ENCODE data around the gene A1CF.
"Not testable (repeated sequence)": the region's sequence is repeated elsewhere in the genome, so short reads cannot be mapped to it uniquely, and the experiment has no call there.

Gene A1CF

DNA sequence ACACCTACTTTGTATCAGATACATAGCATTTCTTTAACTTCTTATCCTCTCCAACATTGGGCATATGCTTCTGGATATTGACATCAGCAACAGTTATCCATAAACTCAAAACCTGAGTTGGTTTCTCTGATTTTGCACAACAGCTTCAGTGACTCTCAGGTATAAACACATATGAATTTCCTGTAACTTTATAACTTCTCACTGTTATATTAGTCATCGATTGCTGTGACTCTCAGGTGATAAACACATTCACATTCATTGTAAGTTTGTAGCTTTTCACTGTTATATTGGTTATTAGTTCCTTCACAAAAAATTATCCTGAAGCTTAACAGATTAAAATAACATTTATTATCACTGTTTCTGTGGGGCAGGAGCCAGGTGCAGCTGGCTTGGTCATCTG, 88.7 kb downstream of the A1CF start:
- no peak overlapping the region for H3K27ac Mint-ChIP-seq
- H3K9me3 Mint-ChIP-seq, result peaks cover 14% of the 10 kb centered on the region
- H3K4me1 Mint-ChIP-seq (ENCODE audit: low read depth), result no peaks in the 10 kb centered on the region
- H3K36me3 Mint-ChIP-seq (ENCODE audit: low read depth), result no peaks in the 10 kb centered on the region
- H3K4me3 Mint-ChIP-seq, result no peak overlapping the region
- no peaks in the 10 kb centered on the region for H3K27me3 Mint-ChIP-seq
- intact Hi-C loops (cut with micrococcal nuclease), result no loop called here

DNA sequence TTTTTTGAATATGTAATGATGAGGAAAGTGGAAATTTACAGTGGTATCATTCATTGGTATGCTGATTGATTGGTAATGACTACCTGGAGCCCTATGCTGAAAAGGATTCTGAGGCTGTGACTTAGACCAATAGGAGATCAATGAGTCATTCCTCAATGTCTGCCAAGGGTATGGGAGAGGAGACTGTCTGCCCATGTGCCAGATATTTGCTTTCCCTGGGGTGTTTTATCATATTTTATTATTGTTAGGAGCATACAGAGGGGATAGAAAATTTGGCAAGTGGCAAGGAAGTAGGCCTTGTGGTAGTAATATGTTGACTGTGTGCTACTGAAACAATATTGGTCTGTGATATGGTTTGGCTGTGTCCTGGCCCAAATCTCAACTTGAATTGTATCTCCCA, 90.9 kb downstream of the A1CF start:
- intact Hi-C loops (cut with micrococcal nuclease), result no loop called here
- Mint-ChIP-seq H3K36me3 (ENCODE audit: low read depth) (no peaks in the 10 kb centered on the region), H3K4me3 (no peak overlapping the region), H3K27me3 (no peaks in the 10 kb centered on the region), H3K9me3 (peaks cover 14% of the 10 kb centered on the region), H3K4me1 (ENCODE audit: low read depth) (no peaks in the 10 kb centered on the region), H3K27ac (no peak overlapping the region)

DNA sequence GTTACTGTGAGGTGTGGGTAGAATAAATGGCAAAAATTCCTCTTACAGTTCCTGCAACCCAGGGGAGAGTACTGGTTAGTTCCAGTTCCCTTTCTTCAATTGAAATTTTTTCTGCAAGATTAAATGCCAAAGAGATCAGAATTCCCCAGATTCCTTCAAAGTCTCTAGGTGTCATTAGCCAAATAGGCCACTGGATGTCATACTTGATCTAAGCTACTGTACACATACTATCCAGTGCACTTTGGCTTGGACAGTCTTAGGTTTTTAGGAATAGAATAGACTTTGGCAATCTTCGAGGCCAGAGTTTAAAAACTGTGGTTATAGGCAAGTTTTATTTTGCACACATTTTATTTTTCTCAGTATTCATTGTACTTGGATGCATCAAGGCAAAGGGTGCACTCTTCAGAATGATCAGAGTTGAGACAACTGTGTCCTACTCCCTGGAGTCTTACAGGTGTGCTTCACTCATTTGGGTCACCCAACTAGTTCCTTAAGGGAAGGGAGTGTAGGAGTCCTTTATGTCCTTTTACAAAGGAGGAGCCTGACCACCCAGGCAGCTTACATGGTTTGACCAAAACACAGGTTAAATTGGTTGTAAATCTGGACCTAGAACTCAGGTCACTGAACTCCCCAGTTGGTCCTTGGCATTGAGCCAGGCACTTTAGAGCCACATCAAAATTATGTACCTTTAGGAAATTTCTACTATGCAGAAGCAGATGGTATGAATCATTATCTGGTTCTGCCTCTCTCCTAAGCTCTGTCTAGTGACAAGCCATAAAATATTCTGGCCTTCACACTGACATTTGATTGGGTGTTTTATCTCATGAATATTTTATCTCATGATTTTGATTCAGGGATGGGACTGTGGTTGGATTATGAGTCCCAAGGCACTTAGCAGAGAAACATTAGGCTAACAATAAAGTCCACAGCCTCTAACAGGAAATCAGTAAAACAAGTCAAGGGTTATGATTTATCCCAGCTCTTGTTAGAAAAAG, 96.2 kb downstream of the A1CF start:
- Mint-ChIP-seq H3K4me1 (ENCODE audit: low read depth) (no peaks in the 10 kb centered on the region), H3K27me3 (no peaks in the 10 kb centered on the region), H3K36me3 (ENCODE audit: low read depth) (no peaks in the 10 kb centered on the region), H3K27ac (no peak overlapping the region), H3K9me3 (no peaks in the 10 kb centered on the region), H3K4me3 (no peak overlapping the region)
- intact Hi-C loops (cut with micrococcal nuclease), result no loop called here

DNA sequence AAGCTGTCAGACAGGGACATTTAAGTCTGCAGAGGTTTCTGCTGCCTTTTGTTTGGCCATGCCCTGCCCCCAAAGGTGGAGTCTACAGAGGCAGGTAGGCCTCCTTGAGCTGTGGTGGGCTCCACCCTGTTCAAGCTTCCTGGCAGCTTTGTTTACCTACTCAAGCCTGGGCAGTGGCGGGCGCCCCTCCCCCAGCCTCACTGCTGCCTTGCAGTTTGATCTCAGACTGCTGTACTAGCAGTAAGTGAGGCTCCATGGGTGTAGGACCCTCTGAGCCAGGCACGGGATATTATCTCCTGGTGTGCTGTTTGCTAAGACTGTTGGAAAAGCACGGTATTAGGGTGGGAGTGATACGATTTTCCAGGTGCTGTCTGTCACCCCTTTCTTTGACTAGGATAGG, 97.5 kb downstream of the A1CF start:
- H3K9me3 Mint-ChIP-seq; H3K27me3 Mint-ChIP-seq; H3K27ac Mint-ChIP-seq; H3K4me1 Mint-ChIP-seq (ENCODE audit: low read depth); H3K4me3 Mint-ChIP-seq; intact Hi-C loops (cut with micrococcal nuclease); H3K36me3 Mint-ChIP-seq (ENCODE audit: low read depth): not testable (repeated sequence)

DNA sequence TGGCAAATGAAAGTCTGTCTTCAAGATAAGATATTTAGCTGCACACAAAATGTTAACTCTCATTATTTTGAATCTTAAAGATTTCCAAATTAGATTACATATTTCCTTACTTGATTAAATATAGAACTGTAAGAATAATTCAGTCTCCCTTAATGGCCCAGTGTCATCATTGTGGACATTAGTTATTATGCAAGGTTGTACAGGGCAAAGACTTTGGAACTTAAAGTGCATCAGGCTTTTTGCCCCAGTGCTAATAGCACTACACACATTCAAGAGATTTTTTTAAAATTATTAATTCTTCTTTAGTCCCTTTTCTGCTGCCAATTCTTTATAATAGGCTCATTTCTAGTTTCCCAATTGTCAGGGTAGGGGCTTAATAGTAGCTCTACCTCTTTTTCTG, 103.4 kb downstream of the A1CF start:
- H3K27ac Mint-ChIP-seq; H3K36me3 Mint-ChIP-seq (ENCODE audit: low read depth); H3K27me3 Mint-ChIP-seq; H3K4me3 Mint-ChIP-seq; H3K4me1 Mint-ChIP-seq (ENCODE audit: low read depth); intact Hi-C loops (cut with micrococcal nuclease); H3K9me3 Mint-ChIP-seq: not testable (repeated sequence)

DNA sequence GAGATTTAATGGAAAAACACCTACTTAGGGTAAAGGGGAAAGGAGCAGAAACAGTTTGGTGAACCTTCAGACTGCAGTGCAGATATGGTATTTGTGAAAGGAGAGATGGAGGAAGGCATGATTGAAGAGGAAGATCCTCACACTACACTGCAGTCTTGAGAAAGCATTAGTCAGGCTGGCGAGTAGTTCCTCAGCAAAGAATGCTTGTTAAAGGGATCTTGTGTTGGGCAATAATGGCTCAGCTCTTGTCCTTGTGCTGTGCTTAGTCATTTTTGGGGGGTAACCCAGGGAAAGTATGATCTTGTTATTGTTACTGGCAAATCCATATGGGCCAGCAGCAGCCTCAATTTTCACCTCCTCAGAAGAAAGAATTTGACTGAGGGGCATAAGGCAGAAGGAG, 105.4 kb downstream of the A1CF start:
- H3K4me3 Mint-ChIP-seq; H3K9me3 Mint-ChIP-seq; H3K36me3 Mint-ChIP-seq (ENCODE audit: low read depth); H3K27me3 Mint-ChIP-seq; intact Hi-C loops (cut with micrococcal nuclease); H3K4me1 Mint-ChIP-seq (ENCODE audit: low read depth); H3K27ac Mint-ChIP-seq: not testable (repeated sequence)

DNA sequence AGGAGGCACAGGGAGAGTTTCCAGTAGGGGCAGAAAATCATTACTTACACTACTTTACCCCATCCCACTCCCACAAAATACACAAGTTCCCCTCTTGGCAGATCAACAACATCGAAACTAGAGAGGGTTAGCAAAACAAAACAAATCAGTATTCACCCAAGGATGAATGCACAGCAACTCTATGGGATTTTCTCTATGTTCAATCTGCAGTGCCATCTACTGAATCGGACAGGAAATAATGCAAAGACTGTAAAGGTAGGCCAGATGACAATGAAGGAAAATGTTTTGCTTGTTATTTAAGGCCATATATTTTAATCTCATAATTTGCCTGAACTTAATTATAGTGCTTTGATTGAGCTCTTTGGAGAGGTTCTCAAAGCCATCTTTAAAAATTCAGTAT, 110.6 kb downstream of the A1CF start:
- H3K4me1 Mint-ChIP-seq (ENCODE audit: low read depth); H3K4me3 Mint-ChIP-seq; H3K9me3 Mint-ChIP-seq; H3K27ac Mint-ChIP-seq; intact Hi-C loops (cut with micrococcal nuclease); H3K27me3 Mint-ChIP-seq; H3K36me3 Mint-ChIP-seq (ENCODE audit: low read depth): not testable (repeated sequence)

DNA sequence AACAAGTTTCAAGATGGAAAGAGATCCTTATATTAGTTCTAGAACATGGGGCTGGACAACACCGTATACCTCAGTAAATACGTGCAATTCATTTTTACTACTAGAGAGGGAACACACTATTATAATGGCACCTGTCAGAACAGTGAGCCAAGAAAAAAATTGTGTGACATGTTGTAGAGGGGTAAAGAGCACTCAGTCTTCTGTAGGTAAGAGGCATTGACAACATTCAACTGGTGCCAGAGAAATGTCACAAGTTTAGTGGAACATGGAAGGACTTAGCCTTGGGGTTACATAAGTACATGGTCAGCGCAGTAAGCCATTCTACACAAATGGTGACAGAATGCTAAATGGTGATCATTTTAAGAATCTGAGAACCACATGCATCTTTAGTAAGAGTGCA, 113.4 kb downstream of the A1CF start:
- H3K9me3 Mint-ChIP-seq; H3K4me3 Mint-ChIP-seq; H3K36me3 Mint-ChIP-seq (ENCODE audit: low read depth); H3K4me1 Mint-ChIP-seq (ENCODE audit: low read depth); H3K27ac Mint-ChIP-seq; H3K27me3 Mint-ChIP-seq; intact Hi-C loops (cut with micrococcal nuclease): not testable (repeated sequence)

DNA sequence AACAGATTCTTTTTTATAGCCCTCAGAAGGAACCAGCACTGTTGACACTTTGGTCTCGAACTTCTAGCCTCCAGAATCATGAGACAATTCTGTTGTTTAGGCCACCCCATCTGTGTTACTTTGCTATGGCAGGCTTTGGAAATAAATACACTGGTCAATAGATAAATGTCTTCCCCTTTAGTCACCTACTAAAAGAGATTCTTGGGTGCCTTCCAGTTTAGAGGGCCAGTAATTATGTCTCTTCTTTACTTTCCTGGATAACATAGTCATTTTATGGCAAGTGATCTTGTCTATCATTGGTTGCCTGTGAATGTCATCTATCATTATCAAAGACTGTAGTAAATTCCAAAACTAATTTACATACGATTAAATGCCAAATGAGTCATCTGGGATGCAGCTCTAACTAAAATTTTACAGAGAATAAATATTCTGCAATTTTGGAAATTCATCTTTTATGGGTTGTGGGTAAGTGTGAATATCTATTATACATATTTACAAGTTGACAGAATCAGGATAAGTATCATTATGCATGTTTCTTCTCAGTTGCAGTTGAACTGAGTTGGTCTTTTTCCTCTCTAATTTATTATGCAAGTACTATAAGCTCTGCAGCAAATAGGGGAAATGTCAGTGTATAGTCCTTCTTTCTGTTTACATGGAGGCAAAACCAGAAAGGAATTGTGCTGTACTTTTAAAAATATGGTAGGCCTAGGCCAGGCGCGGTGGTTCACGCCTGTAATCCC, 118.5 kb downstream of the A1CF start:
- H3K27ac Mint-ChIP-seq; intact Hi-C loops (cut with micrococcal nuclease); H3K27me3 Mint-ChIP-seq; H3K36me3 Mint-ChIP-seq (ENCODE audit: low read depth); H3K9me3 Mint-ChIP-seq; H3K4me1 Mint-ChIP-seq (ENCODE audit: low read depth); H3K4me3 Mint-ChIP-seq: not testable (repeated sequence)
